Stimulated activated naive CD4-positive, alpha-beta T cell treated with Interleukin-2 at 50 U/mL for 16 hours (primary cell): ENCODE data around the gene PAN2.
"Not testable (repeated sequence)": the region's sequence is repeated elsewhere in the genome, so short reads cannot be mapped to it uniquely, and the experiment has no call there.

Experiments
- DNase-seq: peaks from one replicate; lab custom pipeline; 2025; lab: John Stamatoyannopoulos, UW

Gene PAN2, protein sequence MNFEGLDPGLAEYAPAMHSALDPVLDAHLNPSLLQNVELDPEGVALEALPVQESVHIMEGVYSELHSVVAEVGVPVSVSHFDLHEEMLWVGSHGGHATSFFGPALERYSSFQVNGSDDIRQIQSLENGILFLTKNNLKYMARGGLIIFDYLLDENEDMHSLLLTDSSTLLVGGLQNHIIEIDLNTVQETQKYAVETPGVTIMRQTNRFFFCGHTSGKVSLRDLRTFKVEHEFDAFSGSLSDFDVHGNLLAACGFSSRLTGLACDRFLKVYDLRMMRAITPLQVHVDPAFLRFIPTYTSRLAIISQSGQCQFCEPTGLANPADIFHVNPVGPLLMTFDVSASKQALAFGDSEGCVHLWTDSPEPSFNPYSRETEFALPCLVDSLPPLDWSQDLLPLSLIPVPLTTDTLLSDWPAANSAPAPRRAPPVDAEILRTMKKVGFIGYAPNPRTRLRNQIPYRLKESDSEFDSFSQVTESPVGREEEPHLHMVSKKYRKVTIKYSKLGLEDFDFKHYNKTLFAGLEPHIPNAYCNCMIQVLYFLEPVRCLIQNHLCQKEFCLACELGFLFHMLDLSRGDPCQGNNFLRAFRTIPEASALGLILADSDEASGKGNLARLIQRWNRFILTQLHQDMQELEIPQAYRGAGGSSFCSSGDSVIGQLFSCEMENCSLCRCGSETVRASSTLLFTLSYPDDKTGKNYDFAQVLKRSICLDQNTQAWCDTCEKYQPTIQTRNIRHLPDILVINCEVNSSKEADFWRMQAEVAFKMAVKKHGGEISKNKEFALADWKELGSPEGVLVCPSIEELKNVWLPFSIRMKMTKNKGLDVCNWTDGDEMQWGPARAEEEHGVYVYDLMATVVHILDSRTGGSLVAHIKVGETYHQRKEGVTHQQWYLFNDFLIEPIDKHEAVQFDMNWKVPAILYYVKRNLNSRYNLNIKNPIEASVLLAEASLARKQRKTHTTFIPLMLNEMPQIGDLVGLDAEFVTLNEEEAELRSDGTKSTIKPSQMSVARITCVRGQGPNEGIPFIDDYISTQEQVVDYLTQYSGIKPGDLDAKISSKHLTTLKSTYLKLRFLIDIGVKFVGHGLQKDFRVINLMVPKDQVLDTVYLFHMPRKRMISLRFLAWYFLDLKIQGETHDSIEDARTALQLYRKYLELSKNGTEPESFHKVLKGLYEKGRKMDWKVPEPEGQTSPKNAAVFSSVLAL

DNA sequence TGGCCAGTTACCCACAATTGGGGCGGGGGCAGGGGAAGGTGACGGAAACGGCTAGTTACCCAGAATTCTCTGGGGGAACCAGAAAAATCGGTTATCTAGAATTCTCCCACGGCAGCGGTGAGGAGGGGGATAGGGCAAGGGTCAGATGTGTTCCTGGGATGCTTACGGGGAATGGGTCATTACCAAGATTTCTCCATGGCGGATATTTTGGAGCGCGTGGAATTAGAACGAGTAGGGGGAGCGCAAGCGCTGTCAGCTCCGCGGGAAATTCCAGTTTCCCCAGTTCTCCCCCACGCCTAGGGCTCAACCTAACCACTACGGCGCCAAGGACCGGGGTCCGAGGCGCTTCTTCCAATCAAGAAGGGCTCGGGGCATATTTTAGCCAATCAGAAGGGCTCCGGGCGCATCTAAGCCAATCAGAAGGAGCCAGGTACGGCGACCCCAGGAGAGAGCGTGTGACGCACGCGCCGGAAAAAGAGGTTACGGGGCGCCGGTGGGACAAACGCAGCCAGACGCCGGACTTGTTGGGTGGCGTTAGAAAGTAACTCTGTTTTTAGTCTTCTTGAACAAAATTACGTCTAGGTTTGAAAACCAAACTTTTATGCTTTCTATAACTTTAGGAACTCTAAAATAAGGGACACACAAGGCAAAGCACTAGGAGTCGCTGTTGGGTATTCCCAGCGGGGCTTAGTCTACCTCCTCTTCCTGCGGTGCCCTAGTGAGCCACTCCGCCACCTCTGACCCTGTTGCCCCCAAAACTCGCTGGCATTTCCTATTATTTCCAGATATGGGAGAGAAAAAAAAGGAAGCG lies at the start of gene PAN2:
TSS of gene PAN2 (minus strand) at position 322 of the 811 bp plus-strand sequence. CDS start 906 bp downstream, outside the sequence.
- DNase-seq = peak; percentile 93

DNA sequence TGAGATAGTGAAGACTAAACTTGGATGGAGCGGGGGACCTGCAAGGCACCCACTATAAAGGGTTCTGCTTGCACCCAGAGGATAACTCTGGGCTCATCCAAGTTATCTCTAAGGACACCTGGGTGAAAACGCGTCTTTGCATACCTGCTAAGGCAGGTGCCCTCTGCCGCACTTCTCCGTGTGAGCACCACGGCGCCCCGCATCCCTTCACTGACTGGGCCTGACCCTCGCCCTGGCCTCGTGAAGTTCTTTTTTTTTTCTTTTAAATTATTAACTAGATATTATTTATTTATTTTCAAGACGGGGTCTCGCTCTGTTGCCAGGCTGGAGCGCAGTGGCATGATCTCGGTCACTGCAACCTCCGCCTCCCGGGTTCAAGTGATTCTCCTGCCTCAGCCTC lies 48.8 kb upstream of the PAN2 start:
- DNase-seq = no peak

DNA sequence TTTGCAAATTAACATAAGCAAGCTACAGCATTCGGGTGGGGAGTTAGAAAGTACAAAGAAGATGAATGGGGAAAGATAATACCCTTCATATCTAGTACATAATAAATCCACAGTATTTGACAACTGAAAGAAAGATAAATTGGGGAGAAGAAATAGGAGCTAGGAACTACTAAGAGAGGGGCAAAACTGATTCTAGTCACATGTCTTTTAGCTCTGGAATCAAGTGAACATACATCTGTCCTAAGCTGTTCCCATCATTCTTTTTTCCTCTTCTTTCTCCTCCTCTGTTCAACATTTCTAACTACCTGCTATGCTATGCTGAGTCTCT lies 44.2 kb upstream of the PAN2 start:
- no peak for DNase-seq

DNA sequence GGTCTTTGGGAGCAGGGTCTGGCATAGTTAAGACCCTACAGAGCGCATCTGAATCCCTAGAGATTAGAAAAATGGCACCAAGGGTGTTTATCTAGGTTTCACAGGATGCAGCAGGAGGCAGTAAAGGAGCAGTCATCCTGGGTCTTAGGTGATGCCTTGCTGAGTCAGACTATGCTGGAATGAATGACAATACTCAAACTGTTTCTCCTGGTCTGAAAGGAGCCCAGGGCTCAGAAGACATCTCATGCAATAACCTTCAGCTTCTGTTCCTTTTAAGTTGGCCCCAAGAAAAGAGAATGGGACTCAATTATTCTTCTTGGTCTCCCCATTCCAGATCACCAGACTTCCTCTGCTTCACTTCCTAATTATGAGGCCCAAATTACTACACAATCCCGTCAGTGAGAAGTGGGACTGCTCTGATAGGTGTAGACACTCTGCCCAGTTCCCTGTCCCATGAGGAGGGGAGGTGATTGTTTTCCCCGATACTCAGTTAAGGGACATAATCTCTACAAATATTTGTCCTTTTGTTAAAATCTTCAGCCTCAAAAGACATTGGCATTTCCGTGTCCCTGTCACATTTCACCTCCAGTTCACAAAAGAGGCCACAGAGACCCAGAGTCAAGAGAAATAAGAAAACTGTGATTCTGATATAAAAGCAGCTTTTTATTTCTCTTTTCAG lies 43.6 kb upstream of the PAN2 start:
- no peak for DNase-seq

DNA sequence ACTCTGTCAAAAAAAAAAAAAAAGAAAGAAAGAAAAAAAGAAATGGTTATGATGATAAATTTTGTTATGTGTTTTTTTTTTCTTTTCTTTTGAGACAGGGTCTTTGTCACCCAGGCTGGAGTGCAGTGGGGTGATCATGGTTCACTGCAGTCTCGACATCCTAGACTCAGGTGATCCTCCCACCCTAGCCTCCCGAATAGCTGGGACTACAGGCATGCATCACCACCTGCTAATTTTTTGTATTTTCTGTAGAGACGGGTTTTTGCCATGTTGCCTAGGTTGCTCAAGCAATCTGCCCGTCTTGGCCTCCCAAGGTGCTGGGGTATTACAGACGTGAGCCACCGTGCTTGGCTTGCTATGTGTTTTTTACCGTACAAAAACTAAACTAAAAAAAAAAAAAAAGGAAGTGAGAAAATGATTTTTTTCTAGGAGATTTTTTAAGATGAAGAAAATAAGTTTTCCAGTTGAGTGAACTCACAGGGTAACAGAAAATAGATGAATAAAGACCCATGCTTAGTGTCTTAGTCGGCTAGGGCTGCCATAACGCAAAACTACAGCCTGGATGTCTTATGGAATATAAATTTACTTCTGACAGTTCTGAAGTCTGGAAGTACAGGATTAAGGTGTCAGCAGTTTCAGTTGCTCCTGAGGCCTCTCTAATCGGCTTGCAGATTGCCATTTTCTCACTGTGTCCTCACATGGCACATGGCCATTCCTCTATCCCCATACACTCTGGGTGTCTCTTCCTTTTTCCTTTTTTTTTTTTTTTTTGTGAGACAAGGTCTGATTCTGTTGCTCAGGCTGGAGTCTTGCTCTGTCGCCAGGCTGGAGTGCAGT lies 42.0 kb upstream of the PAN2 start:
- no peak for DNase-seq

DNA sequence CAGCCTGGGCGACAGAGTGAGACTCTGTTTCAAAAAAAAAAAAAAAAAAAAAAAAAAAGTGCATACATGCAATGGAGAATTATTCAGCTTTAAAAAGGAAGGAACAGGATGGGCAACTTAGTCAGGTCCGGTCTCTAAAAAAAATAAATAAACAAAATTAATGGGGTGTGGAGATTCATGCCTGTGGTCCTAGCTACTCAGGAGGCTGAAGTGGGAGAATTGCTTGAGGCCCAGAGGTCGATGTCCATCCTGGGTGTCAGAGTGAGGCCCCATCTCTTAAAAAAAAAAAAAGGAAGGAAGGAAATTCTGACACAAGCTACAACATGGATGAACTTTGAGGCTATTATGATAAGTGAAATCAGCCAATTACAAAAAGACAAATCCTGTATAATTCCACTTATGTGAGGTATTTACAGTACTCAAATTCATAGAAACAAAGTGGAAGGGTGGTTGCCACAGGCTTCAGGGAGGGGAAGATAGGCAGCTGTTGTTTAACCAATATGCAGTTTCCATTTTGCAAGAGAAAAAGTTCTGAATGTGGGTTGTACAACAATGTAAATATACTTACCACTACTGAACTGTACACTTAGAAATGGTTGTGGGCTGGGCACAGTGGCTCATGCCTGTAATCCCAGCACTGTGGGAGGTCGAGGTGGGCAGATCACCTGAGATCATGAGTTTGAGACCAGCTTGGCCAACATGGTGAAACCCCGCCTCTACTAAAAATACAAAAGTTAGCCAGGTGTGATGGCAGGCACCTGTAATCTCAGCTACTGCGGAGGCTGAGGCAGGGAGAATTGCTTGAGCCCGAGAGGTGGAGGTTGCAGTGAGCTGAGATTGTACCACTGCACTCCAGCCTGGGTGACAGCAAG lies 41.2 kb upstream of the PAN2 start:
- no peak for DNase-seq

DNA sequence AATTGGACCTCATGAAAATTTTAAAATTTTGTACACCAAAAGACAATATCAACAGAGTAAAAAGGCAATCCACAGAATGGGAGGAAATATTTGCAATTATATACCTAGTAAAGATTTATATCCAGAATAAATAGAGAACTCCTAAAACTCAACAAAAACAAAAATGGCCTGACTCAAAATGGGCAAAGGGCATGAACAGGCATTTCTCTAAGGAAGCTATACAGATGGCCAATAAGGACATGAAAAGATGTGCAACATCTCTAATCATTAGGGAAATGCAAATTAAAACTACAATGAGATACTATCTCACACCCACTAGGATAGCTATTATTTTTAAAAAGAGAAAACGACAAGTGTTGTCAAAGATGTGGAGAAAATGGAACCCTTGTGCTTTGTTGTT lies 39.7 kb upstream of the PAN2 start:
- DNase-seq = no peak

DNA sequence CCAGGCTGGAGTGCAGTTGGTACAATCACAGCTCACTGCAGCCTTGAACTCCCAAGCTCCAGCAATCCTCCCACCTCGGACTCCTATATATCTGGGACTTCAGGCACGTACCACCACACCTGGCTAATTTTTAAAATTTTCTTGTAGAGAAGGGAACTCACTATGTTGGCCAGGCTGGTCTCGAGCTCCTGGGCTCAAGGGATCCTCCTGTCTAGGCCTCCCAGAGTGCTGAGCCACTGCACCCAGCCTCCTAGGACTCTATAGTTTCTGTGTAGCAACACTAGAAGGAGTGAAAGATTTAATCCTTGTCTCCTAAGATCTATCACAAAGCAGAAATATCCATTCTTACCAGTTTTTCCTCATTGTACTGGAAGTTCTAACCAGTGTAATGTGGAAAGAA lies 33.1 kb upstream of the PAN2 start:
- no peak for DNase-seq

DNA sequence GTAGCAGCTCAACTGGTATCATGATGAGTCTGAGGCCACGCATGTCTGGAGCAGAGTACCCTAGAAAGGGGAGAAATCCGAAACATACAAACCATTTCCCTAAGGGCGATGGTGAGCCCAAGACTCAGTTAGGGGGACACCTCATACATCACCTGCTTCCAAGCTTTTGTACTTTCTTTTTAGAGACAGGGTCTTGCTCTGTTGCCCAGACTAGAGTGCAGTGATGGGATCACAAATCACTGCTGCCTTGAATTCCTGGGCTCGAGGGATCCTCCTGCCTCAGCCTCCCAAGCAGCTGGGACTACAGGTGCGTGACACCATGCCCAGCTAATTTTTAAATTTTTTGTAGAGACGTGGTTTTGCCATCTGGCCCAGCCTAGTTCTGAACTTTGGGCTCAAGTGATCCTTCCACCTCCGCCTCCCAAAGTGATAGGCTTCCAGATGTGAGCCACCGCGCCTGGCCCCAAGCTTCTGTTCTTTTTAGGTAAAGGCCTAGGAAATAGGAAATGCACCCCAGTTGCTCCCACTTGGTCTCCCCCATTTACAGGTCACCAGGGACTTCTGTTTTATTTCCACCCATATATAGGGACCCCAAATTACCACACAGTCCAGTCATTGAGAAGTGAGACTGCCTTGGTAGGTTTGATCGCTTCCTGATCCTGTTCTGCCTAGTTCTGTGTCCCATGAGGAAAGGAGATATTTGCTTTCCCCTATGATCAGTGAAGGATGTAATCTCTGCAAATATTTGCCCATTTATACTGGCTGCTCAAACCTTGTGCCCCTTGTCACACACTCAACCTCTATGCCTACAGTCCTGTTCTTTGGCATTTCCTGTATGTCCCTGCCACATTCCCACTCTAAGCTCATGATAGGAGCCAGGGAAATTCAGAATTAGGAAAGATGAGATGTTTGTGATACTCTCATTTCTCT lies 28.6 kb upstream of the PAN2 start, which contains the start of gene APOF:
TSS of gene APOF (minus strand) at position 728 of the 930 bp plus-strand sequence. CDS start at position 616, 112 bp downstream.
- DNase-seq = no peak

DNA sequence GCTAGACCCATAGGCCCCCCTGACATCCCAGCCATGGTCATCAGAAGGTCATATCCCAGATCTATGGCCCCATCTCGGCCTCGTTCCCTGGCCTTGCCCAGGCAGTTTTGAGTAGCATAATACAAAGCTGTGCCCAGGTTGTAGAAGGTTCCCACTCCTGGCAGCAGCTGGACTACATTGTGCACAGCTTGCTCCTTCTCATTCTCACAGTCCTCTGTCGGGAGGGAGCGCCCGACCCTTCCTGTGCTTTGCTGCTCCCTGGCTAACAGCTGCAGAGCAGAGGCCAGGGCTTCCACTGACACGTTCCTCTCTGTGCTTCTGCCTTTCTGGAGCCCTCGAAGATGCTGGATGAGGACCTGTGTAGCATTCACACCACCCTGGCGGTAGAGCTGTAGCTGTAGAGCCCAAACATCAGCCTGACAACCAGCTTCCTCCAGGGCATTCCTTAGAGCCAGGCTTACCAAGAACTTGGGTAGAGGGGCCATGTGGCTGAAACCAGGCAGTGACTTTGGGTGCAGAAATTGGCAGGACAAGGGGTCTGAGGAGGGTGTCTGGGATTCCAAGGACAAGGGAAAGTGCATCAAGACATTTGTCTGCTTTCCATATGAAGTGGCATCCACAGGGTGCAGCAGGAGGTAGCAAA lies 27.8 kb upstream of the PAN2 start:
- no peak for DNase-seq

DNA sequence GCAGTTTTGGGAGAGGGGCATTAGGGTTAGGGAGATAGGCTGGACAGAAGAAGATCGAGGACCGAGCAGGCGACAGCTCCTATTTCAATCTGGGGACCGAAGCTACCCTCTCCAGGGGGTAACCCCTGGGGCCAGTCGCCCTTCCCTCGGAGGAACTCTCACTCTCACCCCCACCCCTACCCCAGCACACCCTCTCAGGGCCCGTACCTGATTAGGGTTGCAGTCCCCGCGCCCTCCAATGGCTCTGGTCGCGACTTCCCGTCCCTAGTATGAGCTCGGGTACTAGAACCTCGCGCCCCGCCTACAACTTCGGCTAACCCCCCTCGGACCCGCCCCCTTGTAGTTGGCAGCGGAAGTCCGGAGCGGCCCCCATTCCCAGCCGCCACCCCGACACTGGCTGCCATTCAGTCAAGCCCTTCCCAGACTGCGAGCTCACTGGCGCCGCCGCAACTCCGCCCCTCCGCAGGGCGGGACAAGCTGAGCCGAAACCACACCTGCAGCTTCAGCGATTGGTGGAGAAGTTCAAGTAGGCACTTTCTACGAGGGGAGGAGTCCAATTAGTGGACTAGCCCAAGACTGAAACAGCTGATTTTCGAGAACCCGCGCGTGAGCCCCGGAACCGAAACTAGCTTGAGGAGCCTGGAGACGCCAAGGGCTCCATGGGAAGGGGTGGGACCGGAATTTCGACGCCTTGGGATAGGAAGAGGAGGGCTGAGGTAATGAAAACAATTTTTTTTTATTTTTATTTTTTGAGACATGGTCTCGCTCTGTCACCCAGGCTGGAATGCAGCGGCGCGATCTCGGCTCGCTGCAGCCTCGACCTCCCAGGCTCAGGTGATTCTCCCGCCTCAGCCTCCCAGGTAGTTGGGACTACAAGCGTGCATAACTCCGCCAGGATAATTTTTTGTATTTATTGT lies 26.3 kb upstream of the PAN2 start, which contains the start of gene STAT2:
TSS of gene STAT2 (minus strand) at position 257 of the 917 bp plus-strand sequence. CDS start 3,536 bp downstream, outside the sequence.
- DNase-seq = peak; percentile 99

DNA sequence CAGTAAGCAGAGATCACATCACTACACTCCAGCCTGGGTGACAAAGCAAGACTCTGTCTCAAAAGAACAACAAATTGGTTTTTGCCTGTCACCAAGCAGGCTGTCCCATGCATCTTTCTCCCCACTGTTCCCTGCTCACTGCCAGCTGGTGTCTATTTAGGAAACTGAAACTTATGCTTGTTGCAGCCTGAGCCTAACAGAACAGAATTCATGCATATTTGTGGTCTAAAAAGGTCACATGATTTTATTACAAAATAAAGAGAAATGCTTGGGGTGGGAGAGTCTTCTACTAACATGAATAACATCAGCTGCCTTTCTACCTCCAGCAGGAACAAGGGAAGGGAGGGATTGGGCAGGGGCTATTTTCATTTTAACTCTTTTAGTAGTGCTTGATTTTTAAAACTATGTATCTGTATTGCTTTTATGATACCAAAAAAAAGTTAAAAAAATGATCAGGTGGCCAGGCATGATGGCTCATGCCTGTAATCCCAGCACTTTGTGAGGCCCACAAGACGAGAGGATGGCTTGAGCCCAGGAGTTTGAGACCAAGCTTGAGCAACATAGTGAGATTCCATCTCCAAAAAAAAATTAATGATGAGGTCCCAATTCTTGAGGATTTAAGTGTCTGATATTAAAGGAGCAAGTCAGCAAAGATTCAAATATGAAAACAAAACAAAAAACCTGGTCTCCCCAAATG lies 25.2 kb upstream of the PAN2 start:
- DNase-seq = no peak

DNA sequence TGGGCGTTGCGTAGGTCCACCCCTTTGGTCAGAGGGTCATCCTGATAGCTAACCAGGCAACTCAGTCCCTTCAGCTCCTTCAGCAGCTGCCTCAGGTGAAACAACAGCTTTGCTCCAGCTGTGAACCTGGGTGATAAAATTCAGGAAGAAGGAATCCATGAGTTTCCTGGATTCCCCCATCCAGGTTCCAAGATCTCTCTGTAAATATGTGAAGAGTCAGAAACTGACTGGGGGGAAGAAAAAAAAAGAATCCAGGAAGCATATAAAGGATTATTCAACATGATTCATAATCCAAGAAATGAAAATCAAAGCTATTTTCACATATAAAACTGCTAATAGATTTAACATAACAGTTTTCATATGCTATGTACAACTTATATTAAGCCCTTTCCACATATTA lies 17.5 kb upstream of the PAN2 start:
- no peak for DNase-seq

DNA sequence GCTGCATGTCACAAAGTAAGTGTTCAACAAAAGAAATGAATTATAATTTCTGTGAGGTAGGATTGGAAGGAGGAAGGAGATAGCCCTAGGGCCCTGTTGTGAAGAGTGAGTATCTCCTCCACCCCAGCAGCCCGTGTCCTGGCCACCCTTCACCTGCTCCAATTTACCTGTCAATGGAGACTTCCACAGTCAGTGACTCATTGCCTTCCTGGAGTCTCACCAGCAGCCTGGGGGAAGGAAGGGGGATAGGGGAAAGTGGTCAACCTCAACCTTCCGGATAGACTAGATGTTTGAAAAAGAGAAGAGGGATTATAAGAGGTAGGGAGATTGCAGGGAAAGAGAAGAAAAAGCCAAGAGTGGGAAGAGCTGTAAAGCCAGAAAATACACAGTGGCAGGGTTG lies 16.9 kb upstream of the PAN2 start:
- DNase-seq = no peak

DNA sequence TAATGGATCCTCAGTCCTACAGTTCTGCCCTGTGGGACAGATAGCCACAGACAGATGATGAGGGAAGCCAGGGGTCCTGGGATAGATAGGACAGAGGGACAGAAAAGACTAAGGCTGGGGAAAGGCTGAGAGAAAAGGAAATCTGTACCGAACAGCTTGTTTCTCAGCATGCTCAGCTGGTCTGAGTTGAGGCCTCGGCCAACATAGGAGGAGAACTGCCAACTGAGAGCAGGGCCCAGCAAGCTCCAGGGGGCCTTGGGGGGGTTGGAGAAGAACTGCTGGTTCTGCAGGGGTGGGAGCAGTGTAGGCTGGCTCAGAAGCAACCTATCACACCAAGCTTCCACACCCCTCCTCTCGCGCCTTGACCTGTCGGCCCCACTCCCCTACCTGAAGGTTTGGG lies 15.0 kb upstream of the PAN2 start:
- DNase-seq = no peak

DNA sequence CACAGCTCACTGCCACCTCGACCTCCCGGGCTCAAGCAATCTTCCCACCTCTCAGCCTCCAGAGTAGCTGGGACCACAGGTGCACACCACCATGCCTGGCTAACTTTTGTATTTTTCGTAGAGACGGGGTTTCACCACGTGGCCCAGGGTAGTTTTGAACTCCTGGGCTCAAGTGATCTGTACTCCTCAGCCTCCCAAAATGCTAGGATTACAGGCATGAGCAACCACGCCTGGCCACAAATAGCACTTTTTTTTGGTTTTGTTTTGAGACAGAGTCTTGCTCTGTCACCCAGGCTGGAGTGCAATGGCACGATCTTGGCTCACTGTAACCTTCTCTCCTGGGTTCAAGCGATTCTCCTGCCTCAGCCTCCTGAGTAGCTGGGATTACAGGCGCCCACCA lies 13.5 kb upstream of the PAN2 start:
- DNase-seq = not testable (repeated sequence)
